ENCODE measurements around the gene EXOSC1.

Gene EXOSC1

GRCh38 chr10:97456686-97457065 lies 10.9 kb upstream of the EXOSC1 start:
- DNase-seq = no peak

- DNase-seq = no peak
Observed at GRCh38 chr10:97456034-97456685, 10.4 kb upstream of the EXOSC1 start.

- no peak for DNase-seq
Observed at GRCh38 chr10:97454330-97455036, 8.7 kb upstream of the EXOSC1 start.

GRCh38 chr10:97452352-97452751 lies 6.5 kb upstream of the EXOSC1 start:
- DNase-seq = no peak

DNA sequence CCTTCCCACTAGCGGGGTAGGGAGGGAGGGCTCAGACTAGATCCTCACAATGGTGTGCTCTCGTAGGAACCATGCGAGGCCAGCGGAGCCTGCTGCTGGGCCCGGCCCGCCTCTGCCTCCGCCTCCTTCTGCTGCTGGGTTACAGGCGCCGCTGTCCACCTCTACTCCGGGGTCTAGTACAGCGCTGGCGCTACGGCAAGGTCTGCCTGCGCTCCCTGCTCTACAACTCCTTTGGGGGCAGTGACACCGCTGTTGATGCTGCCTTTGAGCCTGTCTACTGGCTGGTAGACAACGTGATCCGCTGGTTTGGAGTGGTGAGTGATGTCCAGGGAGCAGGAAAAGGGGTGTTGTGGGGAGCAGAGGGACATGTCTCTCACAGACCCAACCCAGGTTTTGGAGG lies 5.8 kb upstream of the EXOSC1 start:
- no peak for DNase-seq

GRCh38 chr10:97450828-97451227 lies 5.0 kb upstream of the EXOSC1 start:
- DNase-seq = no peak

DNA sequence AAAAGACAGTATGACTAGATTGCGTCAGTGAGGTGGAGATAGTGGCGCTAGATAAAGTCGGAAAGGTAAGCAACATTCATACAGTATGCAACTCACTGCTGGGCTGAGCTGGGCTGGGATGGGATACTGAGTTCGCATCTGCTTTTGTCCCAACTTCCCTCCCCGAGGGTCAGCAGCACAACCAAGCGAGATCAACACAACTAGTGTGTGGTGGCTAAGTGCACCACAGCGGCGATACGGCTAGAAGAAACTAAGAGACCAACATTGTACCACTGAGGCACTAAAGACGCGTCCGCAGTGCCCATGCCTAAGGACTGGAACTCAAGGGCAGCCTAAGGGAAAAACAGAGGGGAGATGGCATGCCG lies 467 bp downstream of the EXOSC1 start:
- DNase-seq = no peak

- DNase-seq = no peak
Observed at GRCh38 chr10:97444212-97444611, 1.6 kb downstream of the EXOSC1 start.

GRCh38 chr10:97442277-97442676 lies 3.5 kb downstream of the EXOSC1 start:
- DNase-seq = no peak

DNA sequence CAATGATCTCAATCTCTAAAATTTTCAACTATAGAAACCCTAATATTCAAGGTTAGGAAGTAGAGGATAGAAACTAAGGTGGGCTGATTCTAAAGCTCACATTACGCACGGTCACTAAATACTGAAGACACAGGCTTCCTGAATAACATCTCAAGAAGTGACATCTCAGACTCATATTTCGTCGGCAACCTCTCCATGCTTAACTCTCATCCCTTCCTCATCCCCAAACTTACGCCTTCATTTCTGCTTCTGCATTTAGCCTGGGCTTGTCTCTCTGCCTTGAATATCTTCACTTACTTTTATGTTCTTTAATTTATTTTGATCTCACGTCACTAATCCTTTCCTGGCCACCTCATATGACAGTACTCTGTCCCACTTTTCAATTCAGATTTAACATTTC lies 10.6 kb downstream of the EXOSC1 start:
- DNase-seq = no peak

DNA sequence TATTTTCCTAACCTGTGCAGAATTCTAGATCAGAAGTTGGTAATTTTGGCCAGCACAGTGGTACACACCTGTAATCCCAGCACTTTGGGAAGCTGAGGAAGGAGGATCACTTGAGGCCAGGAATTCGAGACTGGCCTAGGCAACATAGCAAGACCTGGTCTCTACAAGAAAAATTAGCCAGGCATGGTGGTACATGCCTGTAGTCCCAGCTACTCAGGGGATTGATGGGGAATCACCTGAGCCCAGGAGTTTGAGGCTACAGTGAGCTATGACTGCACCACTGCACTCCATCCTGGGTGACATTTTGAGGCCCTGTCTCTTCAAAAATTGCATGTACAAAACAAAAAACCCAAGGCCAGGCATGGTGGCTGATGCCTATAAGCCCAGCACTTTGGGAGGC lies 11.2 kb downstream of the EXOSC1 start:
- no peak for DNase-seq

- no peak for DNase-seq
Observed at GRCh38 chr10:97434055-97434454, 11.8 kb downstream of the EXOSC1 start.

DNA sequence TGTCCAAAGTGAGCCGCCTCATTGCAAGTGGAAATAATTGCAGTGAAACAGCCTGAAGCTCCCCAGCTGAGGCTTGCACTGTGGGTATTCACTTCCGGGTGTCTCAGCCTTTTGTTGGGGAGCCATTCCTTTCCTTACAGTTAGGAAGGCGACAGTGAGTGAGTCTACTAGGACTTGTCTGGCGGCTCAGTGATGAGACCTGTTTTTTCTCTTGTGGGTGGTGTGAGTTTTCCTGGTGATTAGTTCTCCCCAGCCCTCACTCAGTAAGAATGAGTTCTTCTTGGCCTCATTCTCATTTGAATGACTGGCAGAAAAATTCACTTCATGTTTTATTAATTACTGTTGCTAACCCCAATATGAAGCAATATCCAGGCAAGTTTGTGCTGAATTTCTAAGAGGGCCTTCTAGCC lies 17.2 kb downstream of the EXOSC1 start:
- DNase-seq = peak; percentile 18 to 43

- DNase-seq = peak; percentile 29 to 52
Observed at GRCh38 chr10:97427571-97428179, 18.1 kb downstream of the EXOSC1 start.

DNA sequence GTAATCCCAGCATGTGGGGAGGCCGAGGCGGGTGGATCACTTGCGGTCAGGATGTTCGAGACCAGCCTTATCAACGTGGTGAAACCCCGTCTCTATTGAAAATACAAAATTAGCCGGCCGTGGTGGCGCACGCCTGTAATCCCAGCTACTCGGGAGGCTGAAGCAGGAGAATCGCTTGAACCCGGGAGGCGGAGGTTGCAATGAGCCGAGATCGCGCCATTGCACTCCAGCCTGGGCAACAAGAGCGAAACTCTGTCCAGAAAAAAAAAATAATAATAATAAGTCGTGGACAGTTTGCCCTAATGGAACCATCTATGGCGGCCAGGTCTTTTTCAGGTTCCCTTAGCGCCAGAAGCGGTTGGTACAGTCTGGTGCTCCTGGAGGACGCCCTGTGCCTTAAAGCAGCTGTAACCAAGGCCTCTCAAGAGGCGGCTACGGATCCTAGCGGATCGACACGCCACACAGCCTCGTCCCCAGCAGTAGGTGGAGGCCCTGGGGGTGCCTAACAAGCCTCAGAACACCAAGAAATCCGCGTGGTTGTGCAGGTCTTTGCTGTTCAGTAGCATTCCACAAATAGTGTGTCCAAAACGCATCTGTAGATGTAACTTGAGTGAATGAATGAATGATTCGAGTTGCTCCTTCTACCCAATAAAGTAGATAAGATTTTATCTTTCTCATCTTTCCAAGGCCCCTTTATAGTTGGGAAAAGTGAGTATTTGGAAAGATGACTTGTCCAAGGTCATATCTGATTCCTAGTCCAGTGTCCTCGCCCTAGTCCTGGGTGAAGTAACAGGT lies 18.8 kb downstream of the EXOSC1 start:
- DNase-seq = no peak

DNA sequence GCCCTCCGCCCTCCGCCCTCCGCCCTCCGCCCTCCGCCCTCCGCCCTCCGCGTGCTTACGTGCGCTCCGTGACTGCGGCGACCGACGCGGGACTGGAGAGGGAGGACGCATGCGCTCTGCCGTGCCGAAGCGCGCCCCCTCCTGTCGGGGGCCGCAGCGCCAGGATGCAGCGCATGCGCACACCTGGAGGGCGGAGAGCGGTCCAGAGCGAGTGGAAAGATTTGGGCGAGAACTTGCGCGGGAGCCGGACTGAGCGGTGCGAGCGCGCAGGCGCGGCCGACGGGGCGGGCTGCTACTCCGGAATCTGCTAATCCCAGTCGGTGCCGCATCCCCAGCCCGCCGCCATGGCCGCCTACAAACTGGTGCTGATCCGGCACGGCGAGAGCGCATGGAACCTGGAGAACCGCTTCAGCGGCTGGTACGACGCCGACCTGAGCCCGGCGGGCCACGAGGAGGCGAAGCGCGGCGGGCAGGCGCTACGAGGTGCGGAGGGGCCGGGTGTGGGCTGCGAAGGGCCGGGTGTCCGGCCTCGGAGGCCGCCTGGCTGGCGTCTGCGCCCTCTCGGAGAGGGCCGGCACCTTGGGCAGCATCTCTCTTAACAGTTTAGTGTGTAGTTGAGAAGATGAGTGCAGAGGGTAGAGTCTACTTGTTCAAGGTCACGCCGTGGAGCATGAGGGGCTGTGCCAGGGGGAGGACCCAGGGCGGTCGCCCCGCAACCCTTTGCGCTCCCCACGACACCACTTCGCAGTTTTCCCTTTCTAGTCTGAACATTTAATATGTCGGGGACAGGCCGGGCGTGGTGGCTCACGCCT lies 19.6 kb downstream of the EXOSC1 start, which contains the start of gene PGAM1:
PGAM1 (plus strand) TSS at position 228 of the 812 bp plus-strand sequence; CDS start at position 345, 117 bp downstream.
- peak; percentile 93 to 97 for DNase-seq

DNA sequence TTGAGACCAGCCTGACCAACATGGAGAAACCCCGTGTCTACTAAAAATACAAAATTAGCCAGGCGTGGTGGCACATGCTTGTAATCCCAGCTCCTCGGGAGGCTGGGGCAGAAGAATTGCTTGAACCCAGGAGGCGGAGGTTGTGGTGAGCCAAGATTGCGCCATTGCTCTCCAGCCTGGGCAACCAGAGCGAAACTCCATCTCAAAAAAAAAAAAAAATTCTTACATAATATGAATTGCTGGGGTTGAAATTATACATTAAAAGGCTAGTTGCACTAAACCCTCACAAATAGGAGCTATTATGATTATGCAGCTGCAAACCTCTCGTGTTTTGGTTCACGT lies 22.1 kb downstream of the EXOSC1 start:
- peak; percentile 36 to 55 for DNase-seq

DNA sequence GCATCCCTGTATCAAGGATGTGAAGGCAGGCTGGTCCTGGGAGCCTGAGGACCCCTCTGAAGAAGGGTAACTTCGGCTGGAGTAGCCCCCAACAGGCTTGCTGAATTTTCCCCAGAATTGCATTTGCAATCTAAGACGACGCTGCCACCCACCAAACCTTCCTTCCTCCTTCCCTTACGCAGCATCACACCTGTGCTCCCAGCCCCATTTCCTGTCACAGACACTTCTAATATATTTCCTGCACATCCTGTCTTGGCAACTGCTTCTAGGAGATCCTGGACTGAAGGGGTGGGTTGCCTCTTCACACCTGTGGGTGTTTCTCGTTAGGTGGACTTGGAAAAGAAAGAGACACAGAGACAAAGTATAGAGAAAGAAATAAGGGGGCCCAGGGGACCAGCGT lies 29.2 kb downstream of the EXOSC1 start:
- no peak for DNase-seq

- no peak for DNase-seq
Observed at GRCh38 chr10:97412891-97413304, 32.9 kb downstream of the EXOSC1 start.

DNA sequence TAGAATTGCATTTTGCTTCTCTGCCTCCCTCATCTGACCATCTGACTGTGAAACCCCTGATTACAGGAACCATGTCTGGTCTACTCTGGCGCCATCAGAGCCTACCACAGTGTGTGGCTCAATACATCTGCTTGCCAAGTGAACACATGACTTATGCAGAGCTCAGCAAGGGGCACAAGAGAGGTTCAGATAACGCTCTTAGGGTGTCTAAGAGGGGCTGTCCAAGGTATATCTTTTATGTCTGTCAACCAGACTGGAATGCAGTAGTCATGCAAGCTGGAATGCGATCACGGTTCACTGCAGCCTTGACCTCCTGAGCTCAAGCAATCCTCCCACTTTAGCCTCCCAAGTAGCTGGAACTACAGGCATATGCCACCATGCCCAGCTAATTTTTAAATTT lies 34.4 kb downstream of the EXOSC1 start:
- DNase-seq = peak; percentile 51 to 74

- DNase-seq = peak; percentile 52 to 65
Observed at GRCh38 chr10:97408496-97408992, 37.3 kb downstream of the EXOSC1 start.

DNA sequence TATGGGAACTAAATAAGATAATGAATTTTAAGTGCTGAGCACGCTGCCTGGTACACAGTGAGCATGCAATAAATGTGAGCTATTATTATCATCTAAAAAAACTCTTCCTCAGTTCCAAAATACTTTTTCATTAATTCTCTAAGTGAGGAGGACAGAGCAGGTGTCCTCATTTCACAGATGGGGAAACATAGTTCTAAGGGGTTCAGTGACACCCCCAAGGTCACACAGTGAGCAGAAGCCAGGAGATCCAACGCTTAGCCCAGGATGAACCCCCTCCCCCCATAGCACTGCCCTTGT lies 37.9 kb downstream of the EXOSC1 start:
- DNase-seq = no peak
